ENCODE measurements around the gene OR1M1. TPM values are rescaled to one million over a fixed set of nuclear protein-coding genes. Genes with fewer than 3 reads are reported as not detected.

Gene OR1M1
- total and polyA plus RNA-seq, 10 donors, result not detected

- TF ChIP-seq CTCF (IDR thresholded peaks at IDR 0.05 in 8 of 11, conservative IDR thresholded peaks at IDR 0.05 in 3 of 11), result no peak
- TF ChIP-seq POLR2A (IDR thresholded peaks at IDR 0.05), result no peak
- TF ChIP-seq POLR2AphosphoS5 (IDR thresholded peaks at IDR 0.05), result no peak
- no peaks in the 10 kb centered on the region for H3K4me1 ChIP-seq
- peaks cover 0 to 23% (median 0%) of the 10 kb centered on the region in 7 donors for H3K27me3 ChIP-seq (replicated peaks in 1 of 7)
- no peaks in the 10 kb centered on the region for H3K9me3 ChIP-seq
- H3K36me3 ChIP-seq, result no peaks in the 10 kb centered on the region
- no peak overlapping the region for H3K27ac ChIP-seq
- 74 to 89% (median 81%) methylated on average over 8 of the region's 8 CpGs for WGBS, 5 donors
- H3K4me3 ChIP-seq, result no peak overlapping the region
- intact Hi-C loops (cut with DNase I; ENCODE audit: low total_unique reads), result no loop called here
- DNase-seq, result no peak
These were observed 45.8 kb upstream of the OR1M1 start for GRCh38 chr19:9041023-9041422.

- Histone ChIP-seq H3K9me3 (no peaks in the 10 kb centered on the region), H3K36me3 (no peaks in the 10 kb centered on the region), H3K4me3 (no peak overlapping the region), H3K27me3 (replicated peaks in 1 of 7) (peaks cover 0 to 28% (median 0%) of the 10 kb centered on the region in 7 donors), H3K27ac (no peak overlapping the region), H3K4me1 (no peaks in the 10 kb centered on the region)
- TF ChIP-seq POLR2A (IDR thresholded peaks at IDR 0.05) (no peak), POLR2AphosphoS5 (IDR thresholded peaks at IDR 0.05) (no peak), CTCF (IDR thresholded peaks at IDR 0.05 in 8 of 11, conservative IDR thresholded peaks at IDR 0.05 in 3 of 11) (no peak)
- intact Hi-C loops (cut with DNase I; ENCODE audit: low total_unique reads), result no loop called here
- 87 to 95% (median 91%) methylated on average over 5 of the region's 5 CpGs for WGBS, 5 donors
- no peak for DNase-seq
These were observed 43.3 kb upstream of the OR1M1 start for GRCh38 chr19:9043524-9043923.

- H3K4me3 ChIP-seq, result no peak overlapping the region
- no peak overlapping the region for H3K27ac ChIP-seq
- H3K9me3 ChIP-seq, result no peaks in the 10 kb centered on the region
- 67 to 78% (median 76%) methylated on average over 3 of the region's 3 CpGs for WGBS, 5 donors
- no peaks in the 10 kb centered on the region for H3K36me3 ChIP-seq
- no peaks in the 10 kb centered on the region for H3K4me1 ChIP-seq
- TF ChIP-seq CTCF (IDR thresholded peaks at IDR 0.05 in 8 of 11, conservative IDR thresholded peaks at IDR 0.05 in 3 of 11), result no peak
- TF ChIP-seq POLR2A (IDR thresholded peaks at IDR 0.05), result no peak
- no peak for TF ChIP-seq POLR2AphosphoS5 (IDR thresholded peaks at IDR 0.05)
- intact Hi-C loops (cut with DNase I; ENCODE audit: low total_unique reads), result no loop called here
- DNase-seq, result no peak
- peaks cover 0 to 25% (median 0%) of the 10 kb centered on the region in 7 donors for H3K27me3 ChIP-seq (replicated peaks in 1 of 7)
These were observed 42.4 kb upstream of the OR1M1 start for GRCh38 chr19:9044449-9044848.

GRCh38 chr19:9046694-9047093 is 40.2 kb upstream of the OR1M1 start:
- no peak for DNase-seq
- intact Hi-C loops (cut with DNase I; ENCODE audit: low total_unique reads), result no loop called here
- Histone ChIP-seq H3K4me1 (no peaks in the 10 kb centered on the region), H3K27ac (no peak overlapping the region), H3K27me3 (replicated peaks in 1 of 7) (peaks cover 0 to 19% (median 0%) of the 10 kb centered on the region in 7 donors), H3K4me3 (no peak overlapping the region), H3K9me3 (no peaks in the 10 kb centered on the region), H3K36me3 (no peaks in the 10 kb centered on the region)
- no peak for TF ChIP-seq POLR2A (IDR thresholded peaks at IDR 0.05)
- no peak for TF ChIP-seq CTCF (IDR thresholded peaks at IDR 0.05 in 8 of 11, conservative IDR thresholded peaks at IDR 0.05 in 3 of 11)
- TF ChIP-seq POLR2AphosphoS5 (IDR thresholded peaks at IDR 0.05), result no peak
- WGBS, 5 donors, result 47 to 57% (median 50%) methylated on average over 4 of the region's 4 CpGs

All from spleen (tissue), 11 donors.